PC-3 (cell line): ENCODE data around the gene LAMB4.

ENCODE experiments used
- EZH2 ChIP-seq: fragments of 300-600 bp; sonication (generic); IDR thresholded peaks from one replicate; pipeline ENCODE4 v1.6.1; 2017; ENCODE audit warnings: antibody characterized with exemption, mild to moderate bottlenecking, low read length; ENCODE audit not compliant: unreplicated experiment
- TF ChIP-seq, protein P1 (sequence below): fragments of 300-600 bp; sonication (generic); conservative IDR thresholded peaks from 2 replicates; pipeline ENCODE4 v1.5.1; 2017; ENCODE audit warnings: antibody characterized with exemption, low read depth, mild to moderate bottlenecking, low read length

DNA sequence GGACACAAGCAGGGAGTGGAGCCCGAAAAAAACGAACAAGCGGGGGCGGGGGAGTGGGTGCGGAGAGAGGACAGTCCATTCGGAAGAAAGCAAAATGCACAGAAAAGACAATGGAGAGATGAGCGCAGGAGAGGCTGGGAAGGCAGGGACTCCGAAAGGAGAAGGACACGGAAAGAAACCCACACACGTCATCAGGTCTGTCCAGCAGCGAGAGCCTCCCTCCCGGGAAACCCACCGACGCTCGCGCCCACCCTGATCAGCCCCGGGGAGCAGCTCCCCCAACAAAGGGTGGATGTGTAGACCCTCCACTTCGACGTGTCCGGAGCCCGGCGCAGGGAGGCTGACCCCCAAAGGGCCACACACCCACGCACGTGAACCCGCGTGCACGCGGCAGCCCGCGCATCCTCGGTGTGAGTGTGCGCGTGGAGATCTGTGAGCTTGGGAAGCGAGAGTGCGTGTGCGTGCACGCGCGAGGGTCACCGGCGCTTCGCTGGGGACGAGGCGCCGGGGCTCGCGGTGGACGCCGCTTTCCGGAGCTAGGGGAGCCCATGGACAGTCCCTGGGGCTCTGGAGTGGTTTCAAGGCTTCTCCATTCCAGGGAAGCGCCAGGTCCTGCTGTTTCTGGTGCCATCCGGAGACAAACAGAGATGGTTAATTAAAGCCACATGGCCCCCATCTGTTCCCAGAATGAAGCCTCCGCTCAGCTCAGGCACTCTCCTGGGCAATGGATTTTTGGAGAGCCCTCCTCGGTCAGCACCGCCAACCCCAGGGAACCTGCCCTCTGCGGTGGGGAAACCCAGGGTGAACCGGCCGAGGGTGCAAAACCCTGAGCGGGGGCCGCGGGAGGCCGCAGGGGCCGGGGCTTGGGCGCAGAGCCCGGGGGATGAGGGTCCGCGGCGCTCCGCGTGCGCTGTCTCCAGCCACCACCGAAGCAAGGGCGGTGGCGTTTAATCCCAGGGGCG, 128.1 kb downstream of the LAMB4 start:
- TF ChIP-seq, protein P1, sequence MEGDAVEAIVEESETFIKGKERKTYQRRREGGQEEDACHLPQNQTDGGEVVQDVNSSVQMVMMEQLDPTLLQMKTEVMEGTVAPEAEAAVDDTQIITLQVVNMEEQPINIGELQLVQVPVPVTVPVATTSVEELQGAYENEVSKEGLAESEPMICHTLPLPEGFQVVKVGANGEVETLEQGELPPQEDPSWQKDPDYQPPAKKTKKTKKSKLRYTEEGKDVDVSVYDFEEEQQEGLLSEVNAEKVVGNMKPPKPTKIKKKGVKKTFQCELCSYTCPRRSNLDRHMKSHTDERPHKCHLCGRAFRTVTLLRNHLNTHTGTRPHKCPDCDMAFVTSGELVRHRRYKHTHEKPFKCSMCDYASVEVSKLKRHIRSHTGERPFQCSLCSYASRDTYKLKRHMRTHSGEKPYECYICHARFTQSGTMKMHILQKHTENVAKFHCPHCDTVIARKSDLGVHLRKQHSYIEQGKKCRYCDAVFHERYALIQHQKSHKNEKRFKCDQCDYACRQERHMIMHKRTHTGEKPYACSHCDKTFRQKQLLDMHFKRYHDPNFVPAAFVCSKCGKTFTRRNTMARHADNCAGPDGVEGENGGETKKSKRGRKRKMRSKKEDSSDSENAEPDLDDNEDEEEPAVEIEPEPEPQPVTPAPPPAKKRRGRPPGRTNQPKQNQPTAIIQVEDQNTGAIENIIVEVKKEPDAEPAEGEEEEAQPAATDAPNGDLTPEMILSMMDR = no peak
- no peak for TF ChIP-seq EZH2
